ENCODE results near the gene CACNA1B. TPM values are rescaled to one million over a fixed set of nuclear protein-coding genes. Genes with fewer than 3 reads are reported as not detected.

Gene CACNA1B
- total RNA-seq, 1 donor from 2014 or later = 84.4 TPM

DNA sequence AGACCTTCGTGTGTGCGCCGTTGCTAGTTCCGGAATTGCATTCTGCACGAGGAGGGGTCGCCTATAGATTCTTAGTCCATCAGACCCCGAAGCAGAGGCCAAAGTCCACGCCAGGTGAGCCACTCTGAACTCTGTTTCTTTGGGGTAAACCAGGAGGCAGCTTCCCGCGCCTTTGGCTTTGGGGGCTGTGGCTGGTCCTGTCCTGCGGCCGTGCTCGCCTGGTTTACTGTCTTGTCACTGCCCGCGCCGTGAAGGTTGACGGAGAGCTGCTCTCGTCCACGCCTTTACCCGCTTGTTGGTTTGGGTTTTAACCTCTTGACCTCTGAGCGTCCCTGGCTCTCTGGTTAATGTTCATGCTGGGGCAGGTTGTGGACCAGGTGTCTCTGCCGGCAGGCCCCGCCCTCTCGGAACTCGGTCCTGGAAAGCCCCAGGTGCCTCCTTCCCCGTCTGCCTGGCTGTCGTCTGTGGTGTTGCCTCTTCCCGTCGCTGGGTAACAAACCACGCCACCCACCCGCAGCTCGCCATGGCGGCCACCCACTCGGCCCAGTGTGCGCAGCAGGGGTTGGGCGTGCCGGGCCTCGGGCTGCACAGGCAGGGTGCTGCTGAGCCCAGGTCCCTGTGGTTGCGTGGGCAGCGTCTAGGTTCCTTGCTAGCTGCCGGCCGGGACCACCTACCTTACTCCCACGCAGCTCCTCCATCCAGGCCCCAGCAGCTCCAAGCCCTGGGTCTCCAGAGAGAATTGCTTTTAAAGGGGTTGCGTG lies 44.6 kb upstream of the CACNA1B start:
- Mint-ChIP-seq H3K4me1 (ENCODE audit: low read depth, unreplicated experiment) (peaks cover 17% of the 10 kb centered on the region), H3K27me3 (ENCODE audit: unreplicated experiment) (peaks cover 2% of the 10 kb centered on the region), H3K27ac (ENCODE audit: unreplicated experiment) (no peak overlapping the region), H3K36me3 (ENCODE audit: unreplicated experiment) (peaks cover 6% of the 10 kb centered on the region), H3K4me3 (ENCODE audit: unreplicated experiment) (no peak overlapping the region), H3K9me3 (ENCODE audit: unreplicated experiment) (peaks cover 10% of the 10 kb centered on the region)
- DNase-seq = no peak
- TF ChIP-seq, protein P1, sequence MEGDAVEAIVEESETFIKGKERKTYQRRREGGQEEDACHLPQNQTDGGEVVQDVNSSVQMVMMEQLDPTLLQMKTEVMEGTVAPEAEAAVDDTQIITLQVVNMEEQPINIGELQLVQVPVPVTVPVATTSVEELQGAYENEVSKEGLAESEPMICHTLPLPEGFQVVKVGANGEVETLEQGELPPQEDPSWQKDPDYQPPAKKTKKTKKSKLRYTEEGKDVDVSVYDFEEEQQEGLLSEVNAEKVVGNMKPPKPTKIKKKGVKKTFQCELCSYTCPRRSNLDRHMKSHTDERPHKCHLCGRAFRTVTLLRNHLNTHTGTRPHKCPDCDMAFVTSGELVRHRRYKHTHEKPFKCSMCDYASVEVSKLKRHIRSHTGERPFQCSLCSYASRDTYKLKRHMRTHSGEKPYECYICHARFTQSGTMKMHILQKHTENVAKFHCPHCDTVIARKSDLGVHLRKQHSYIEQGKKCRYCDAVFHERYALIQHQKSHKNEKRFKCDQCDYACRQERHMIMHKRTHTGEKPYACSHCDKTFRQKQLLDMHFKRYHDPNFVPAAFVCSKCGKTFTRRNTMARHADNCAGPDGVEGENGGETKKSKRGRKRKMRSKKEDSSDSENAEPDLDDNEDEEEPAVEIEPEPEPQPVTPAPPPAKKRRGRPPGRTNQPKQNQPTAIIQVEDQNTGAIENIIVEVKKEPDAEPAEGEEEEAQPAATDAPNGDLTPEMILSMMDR (IDR thresholded peaks at IDR 0.05; ENCODE audit: partially characterized antibody, unreplicated experiment) = no peak

DNA sequence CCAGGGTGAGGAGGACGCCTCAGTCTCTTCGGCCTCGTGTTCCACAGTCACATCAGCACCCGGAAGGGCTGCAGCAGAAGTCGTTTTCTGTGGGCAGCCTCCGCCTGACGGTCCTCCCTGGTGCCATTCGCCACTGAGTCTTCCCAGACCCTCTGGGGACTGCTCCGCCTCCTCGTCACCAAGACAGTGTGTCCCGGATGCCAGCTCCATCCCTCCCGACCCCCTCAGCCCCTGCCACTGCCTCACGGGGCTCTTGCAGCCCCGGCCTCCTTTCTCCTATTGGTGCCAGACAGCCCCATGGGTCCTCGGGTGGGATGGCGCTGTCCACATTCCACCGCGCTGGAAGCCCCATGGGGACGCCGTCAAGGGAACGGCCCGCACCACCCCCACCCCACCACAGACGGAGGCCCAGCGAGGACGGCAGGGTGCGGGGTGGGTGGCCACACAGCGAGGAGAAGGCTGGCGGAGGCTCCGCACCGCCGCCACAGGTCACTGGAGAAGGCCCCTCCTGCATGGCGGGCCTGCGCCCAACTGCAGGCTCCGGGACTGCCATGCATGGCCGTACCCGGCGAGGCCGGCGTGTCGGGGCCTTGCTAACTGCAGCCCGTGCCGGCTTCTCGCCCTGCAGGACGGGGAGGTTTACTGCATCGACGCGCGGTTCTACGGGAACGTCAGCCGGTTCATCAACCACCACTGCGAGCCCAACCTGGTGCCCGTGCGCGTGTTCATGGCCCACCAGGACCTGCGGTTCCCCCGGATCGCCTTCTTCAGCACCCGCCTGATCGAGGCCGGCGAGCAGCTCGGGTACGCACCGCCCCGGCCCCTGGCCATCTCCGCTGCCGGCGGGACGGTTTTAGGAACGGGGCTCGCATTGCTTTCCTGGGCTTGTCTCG lies 43.6 kb upstream of the CACNA1B start:
- TF ChIP-seq, protein P1 (IDR thresholded peaks at IDR 0.05; ENCODE audit: partially characterized antibody, unreplicated experiment) = no peak
- Mint-ChIP-seq H3K27me3 (ENCODE audit: unreplicated experiment) (peaks cover 4% of the 10 kb centered on the region), H3K27ac (ENCODE audit: unreplicated experiment) (no peak overlapping the region), H3K4me1 (ENCODE audit: low read depth, unreplicated experiment) (peaks cover 16% of the 10 kb centered on the region), H3K4me3 (ENCODE audit: unreplicated experiment) (no peak overlapping the region), H3K36me3 (ENCODE audit: unreplicated experiment) (peaks cover 11% of the 10 kb centered on the region), H3K9me3 (ENCODE audit: unreplicated experiment) (peaks cover 13% of the 10 kb centered on the region)
- no peak for DNase-seq

DNA sequence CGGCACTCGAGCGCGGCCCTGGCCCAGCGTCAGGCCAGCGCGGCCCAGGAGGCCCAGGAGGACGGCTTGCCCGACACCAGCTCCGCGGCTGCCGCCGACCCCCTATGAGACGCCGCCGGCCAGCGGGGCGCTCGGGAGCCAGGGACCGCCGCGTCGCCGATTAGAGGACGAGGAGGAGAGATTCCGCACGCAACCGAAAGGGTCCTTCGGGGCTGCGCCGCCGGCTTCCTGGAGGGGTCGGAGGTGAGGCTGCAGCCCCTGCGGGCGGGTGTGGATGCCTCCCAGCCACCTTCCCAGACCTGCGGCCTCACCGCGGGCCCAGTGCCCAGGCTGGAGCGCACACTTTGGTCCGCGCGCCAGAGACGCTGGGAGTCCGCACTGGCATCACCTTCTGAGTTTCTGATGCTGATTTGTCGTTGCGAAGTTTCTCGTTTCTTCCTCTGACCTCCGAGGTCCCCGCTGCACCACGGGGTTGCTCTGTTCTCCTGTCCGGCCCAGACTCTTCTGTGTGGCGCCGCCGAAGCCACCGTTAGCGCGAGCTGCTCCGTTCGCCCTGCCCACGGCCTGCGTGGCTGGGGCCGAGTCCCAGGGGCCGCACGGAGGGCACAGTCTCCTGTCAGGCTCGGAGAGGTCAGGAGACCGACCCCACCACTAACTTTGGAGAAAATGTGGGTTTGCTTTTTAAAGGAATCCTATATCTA lies 42.6 kb upstream of the CACNA1B start:
- Mint-ChIP-seq H3K9me3 (ENCODE audit: unreplicated experiment) (peaks cover 10% of the 10 kb centered on the region), H3K4me3 (ENCODE audit: unreplicated experiment) (no peak overlapping the region), H3K36me3 (ENCODE audit: unreplicated experiment) (peaks cover 16% of the 10 kb centered on the region), H3K27ac (ENCODE audit: unreplicated experiment) (no peak overlapping the region), H3K4me1 (ENCODE audit: low read depth, unreplicated experiment) (peaks cover 7% of the 10 kb centered on the region), H3K27me3 (ENCODE audit: unreplicated experiment) (peaks cover 4% of the 10 kb centered on the region)
- DNase-seq = no peak
- TF ChIP-seq, protein P1 (IDR thresholded peaks at IDR 0.05; ENCODE audit: partially characterized antibody, unreplicated experiment) = no peak

DNA sequence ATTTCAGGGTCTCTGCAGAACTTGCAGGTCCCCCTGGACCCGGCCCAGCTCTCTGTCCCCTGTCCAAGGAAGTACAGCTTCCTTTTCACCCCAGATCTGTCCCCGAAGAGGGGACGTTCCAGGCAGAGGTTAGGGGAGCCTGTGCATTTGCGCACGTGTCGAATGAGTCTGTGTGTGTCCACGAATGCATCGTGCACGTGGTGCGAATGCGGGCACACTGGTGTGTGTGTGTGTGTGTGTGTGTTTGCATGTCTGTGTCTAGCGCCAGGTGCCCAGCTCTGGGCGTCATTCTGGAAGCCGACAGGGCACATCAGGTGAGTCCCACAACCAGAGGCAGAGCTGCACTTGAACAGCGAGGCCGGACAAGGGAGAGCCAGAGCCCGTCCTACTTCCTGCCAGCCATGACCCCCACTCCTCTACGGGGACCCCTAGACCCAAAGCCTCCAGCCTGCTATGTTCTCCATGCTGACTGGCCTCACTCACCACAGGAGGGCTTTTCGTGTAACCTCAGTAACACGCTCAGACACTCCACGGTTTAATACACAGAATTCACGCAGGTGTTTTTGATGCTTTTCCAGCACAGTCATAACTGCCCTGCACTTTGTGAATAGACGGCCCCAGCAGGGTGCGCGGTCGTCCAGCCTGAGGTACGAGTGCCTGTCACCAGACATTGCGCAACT lies 41.3 kb upstream of the CACNA1B start:
- DNase-seq = no peak
- TF ChIP-seq, protein P1 (IDR thresholded peaks at IDR 0.05; ENCODE audit: partially characterized antibody, unreplicated experiment) = no peak
- Mint-ChIP-seq H3K36me3 (ENCODE audit: unreplicated experiment) (peaks cover 14% of the 10 kb centered on the region), H3K4me1 (ENCODE audit: low read depth, unreplicated experiment) (peaks cover 3% of the 10 kb centered on the region), H3K4me3 (ENCODE audit: unreplicated experiment) (no peak overlapping the region), H3K27ac (ENCODE audit: unreplicated experiment) (no peak overlapping the region), H3K9me3 (ENCODE audit: unreplicated experiment) (peaks cover 10% of the 10 kb centered on the region), H3K27me3 (ENCODE audit: unreplicated experiment) (peaks cover 7% of the 10 kb centered on the region)

Data from glutamatergic neuron (in vitro differentiated cells).